ENCODE measurements around the gene ZNF534.

DNA sequence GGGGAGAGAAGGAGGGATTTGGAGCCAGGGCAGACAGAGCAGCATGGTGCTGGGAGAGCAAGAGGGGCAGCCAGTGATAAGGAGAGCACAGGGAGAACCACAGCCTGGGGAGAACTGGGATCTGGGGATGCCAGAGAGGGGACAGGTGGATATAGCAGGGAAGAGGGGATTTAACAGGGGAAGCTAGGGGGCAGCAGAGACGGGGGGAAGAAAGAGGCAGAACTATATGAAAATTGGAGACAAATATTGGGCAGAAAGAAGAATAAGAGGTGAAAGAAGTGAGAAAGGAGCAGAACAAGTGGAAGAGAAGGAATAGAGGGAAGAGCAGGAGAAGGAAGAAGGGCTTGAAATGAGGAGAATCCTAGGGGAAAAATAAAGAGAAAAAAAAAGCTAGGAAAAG is 37.8 kb upstream of the ZNF534 start:
- TF ChIP-seq POLR2A (IDR thresholded peaks at IDR 0.05; ENCODE audit: low read length) (no peak), GATA1 (IDR thresholded peaks at IDR 0.05; ENCODE audit: low read depth, low read length) (no peak)

All from erythroblast (primary cell).